Measurements from ENCODE around the gene UBASH3A. TPM values are rescaled to one million over a fixed set of nuclear protein-coding genes. Genes with fewer than 3 reads are reported as not detected.

UBASH3A gene, protein sequence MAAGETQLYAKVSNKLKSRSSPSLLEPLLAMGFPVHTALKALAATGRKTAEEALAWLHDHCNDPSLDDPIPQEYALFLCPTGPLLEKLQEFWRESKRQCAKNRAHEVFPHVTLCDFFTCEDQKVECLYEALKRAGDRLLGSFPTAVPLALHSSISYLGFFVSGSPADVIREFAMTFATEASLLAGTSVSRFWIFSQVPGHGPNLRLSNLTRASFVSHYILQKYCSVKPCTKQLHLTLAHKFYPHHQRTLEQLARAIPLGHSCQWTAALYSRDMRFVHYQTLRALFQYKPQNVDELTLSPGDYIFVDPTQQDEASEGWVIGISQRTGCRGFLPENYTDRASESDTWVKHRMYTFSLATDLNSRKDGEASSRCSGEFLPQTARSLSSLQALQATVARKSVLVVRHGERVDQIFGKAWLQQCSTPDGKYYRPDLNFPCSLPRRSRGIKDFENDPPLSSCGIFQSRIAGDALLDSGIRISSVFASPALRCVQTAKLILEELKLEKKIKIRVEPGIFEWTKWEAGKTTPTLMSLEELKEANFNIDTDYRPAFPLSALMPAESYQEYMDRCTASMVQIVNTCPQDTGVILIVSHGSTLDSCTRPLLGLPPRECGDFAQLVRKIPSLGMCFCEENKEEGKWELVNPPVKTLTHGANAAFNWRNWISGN
- total RNA-seq (0.12 and 0.15 TPM in 2 replicates), polyA plus RNA-seq (0.33 and 1.0 TPM in 2 replicates), polyA minus RNA-seq (1.2 and 6.5 TPM in 2 replicates)
- total RNA-seq (2013) = 0.21 TPM

DNA sequence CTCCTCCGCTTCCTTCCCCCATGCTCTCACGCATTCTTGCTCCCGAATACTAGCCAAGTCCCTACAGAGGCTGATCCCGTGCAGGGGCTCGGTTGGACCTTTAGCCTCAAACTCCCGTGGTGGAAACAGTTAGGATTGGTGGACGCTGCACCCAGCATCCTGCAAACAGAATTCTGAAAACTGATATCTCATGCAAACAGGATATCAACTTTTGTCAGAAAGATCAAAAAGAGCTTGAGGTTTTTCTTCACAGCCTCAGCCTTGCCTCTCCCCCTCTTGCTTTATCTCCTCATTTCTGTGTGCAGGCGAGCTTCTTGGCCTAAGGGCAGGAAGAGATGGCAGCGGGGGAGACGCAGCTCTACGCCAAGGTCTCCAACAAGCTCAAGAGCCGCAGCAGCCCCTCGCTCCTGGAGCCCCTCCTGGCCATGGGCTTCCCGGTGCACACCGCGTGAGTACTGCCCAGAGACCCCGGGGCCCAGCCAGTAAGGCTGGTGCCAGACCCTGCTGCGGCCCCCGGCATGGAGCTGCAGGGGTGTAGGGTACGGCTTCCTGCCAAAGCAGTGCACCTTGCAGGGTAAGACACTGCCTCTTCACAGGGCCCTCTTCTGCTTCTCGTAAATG lies at the start of gene UBASH3A:
TSS of gene UBASH3A (plus strand) at position 292 of the 621 bp plus-strand sequence. CDS start at position 336, 44 bp downstream.
- ATAC-seq (ENCODE audit: low read depth) (no peak), DNase-seq (no peak)
- no peak within 1 kb of the TSS for H3K4me3 Mint-ChIP-seq
- intact Hi-C loops (cut with micrococcal nuclease) = no loop called here
- ChIA-PET CTCF (interaction anchor here (0.5 to 1.2 kb wide), 3 partner anchors 31 to 581 kb away, joined by 3 to 4 read pairs (median 3); no protein-coding TSS in a partner anchor), POLR2A (no interaction called here)
- Histone ChIP-seq H3K27ac (ENCODE audit: low read length in 2 of 2) (no peak within 1 kb of the TSS), H3K4me2 (replicated peaks; ENCODE audit: low read depth, low read length, poor library complexity, severe bottlenecking) (no peak within 1 kb of the TSS), H3K27me3 (replicated peaks in 1 of 4; ENCODE audit: control extremely low read depth in 1 of 4, control insufficient read depth in 3 of 4, insufficient read depth in 4 of 4, low read length in 3 of 4) (peaks cover 0 to 2% (median 0%) of the 10 kb centered on the region in 4 experiments), H3K36me3 (replicated peaks in 1 of 2; ENCODE audit: control extremely low read depth in 1 of 2, control insufficient read depth in 1 of 2, extremely low read depth in 1 of 2, insufficient read depth in 2 of 2, low read length in 1 of 2) (no peaks in the 10 kb centered on the region), H3K4me1 (ENCODE audit: control insufficient read depth in 2 of 2, insufficient read depth in 2 of 2, low read length in 2 of 2) (no peaks in the 10 kb centered on the region), H4K20me1 (ENCODE audit: control insufficient read depth, insufficient read depth, low read length, poor library complexity, severe bottlenecking) (no peaks in the 10 kb centered on the region), H3K9me3 (ENCODE audit: control extremely low read depth in 1 of 3, control insufficient read depth in 2 of 3, insufficient read depth in 1 of 3, low read length in 2 of 3) (peaks cover 0 to 3% (median 2%) of the 10 kb centered on the region in 3 donors), H3K79me2 (ENCODE audit: control insufficient read depth, insufficient read depth, low read length) (no peaks in the 10 kb centered on the region), H3K9ac (ENCODE audit: low read length) (no peak within 1 kb of the TSS), H2AFZ (ENCODE audit: insufficient read depth, low read depth, low read length, poor library complexity, severe bottlenecking) (no peak within 1 kb of the TSS), H3K4me3 (ENCODE audit: control extremely low read depth in 1 of 5, extremely low read depth in 1 of 5, insufficient read depth in 1 of 5, low read depth in 2 of 5, low read length in 4 of 5) (no peak within 1 kb of the TSS)
- H3K27me3 Mint-ChIP-seq = peaks cover 2% of the 10 kb centered on the region
- peaks cover 9% of the 10 kb centered on the region for H3K9me3 Mint-ChIP-seq (ENCODE audit: insufficient read depth)
- WGBS (ENCODE audit: insufficient coverage) = 91% methylated on average over 20 of the region's 21 CpGs
- H3K4me1 Mint-ChIP-seq = peaks cover 5% of the 10 kb centered on the region
- TF ChIP-seq, protein P1, sequence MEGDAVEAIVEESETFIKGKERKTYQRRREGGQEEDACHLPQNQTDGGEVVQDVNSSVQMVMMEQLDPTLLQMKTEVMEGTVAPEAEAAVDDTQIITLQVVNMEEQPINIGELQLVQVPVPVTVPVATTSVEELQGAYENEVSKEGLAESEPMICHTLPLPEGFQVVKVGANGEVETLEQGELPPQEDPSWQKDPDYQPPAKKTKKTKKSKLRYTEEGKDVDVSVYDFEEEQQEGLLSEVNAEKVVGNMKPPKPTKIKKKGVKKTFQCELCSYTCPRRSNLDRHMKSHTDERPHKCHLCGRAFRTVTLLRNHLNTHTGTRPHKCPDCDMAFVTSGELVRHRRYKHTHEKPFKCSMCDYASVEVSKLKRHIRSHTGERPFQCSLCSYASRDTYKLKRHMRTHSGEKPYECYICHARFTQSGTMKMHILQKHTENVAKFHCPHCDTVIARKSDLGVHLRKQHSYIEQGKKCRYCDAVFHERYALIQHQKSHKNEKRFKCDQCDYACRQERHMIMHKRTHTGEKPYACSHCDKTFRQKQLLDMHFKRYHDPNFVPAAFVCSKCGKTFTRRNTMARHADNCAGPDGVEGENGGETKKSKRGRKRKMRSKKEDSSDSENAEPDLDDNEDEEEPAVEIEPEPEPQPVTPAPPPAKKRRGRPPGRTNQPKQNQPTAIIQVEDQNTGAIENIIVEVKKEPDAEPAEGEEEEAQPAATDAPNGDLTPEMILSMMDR (IDR thresholded peaks at IDR 0.05) = no peak
- no peak for TF ChIP-seq EZH2 (IDR thresholded peaks at IDR 0.05; ENCODE audit: borderline replicate concordance, insufficient read depth, low read depth, low read length, poor library complexity, severe bottlenecking)
- no peak within 1 kb of the TSS for H3K27ac Mint-ChIP-seq

All from B cell (primary cell).